IMR-90 (cell line): Measurements from ENCODE around the gene PCDHGB1. TPM values are rescaled to one million over a fixed set of nuclear protein-coding genes. Genes with fewer than 3 reads are reported as not detected.
A peak's percentile ranks its signal among the peaks of the same experiment; 100 is the strongest.

Source experiments
- ATAC-seq: fragments of 200-7000 bp; cut with Tn5 transposase; 2 replicates; pipeline ENCODE4 v1.9.1; 2020; ENCODE audit warnings: low read depth, mild to moderate bottlenecking, moderate library complexity
- BruUV-seq: library from RNA; stranded (reverse); fragments of 400-500 nt; replicated peaks from 2 replicates; lab custom pipeline; 2021; lab: Mats Ljungman, UMichigan
- CTCF ChIA-PET: fragments of 300-600 bp; formaldehyde crosslinking; extraction: SDS; loops from one replicate; lab custom pipeline; 2021; ENCODE audit warnings: antibody characterized with exemption; lab: Yijun Ruan, JAX
- POLR2A ChIA-PET: fragments of 300-600 bp; sonication (Branson Sonifier 250); formaldehyde crosslinking; loops from one replicate; lab custom pipeline; 2022; ENCODE audit warnings: antibody characterized with exemption; ENCODE audit not compliant: unreplicated experiment; lab: Charles Lee
- DNase-seq: peaks from one replicate; pipeline ENCODE4 v3.0.0; 2013
- H2AFZ ChIP-seq: replicated peaks from 2 replicates; pipeline ENCODE3; 2013; ENCODE audit warnings: low read length, mild to moderate bottlenecking; ENCODE audit not compliant: poor library complexity
- H2AK5ac ChIP-seq: 2 replicates; pipeline ENCODE4 v1.6.1; 2013; ENCODE audit warnings: low read depth, low read length, inconsistent platforms
- H2AK9ac ChIP-seq: replicated peaks from 2 replicates; pipeline ENCODE3; 2013; ENCODE audit warnings: mild to moderate bottlenecking, low read depth, low read length, moderate library complexity; ENCODE audit not compliant: poor library complexity
- H2BK120ac ChIP-seq: 2 replicates; pipeline ENCODE4 v1.6.1; 2013; ENCODE audit warnings: low read depth, low read length, inconsistent platforms
- H2BK15ac ChIP-seq: 3 replicates; pipeline ENCODE4 v1.6.1; 2013; ENCODE audit warnings: low read depth, low read length, inconsistent platforms
- H2BK20ac ChIP-seq: 2 replicates; pipeline ENCODE4 v1.6.1; 2013; ENCODE audit warnings: low read depth, mild to moderate bottlenecking, inconsistent platforms, low read length, moderate library complexity
- H2BK5ac ChIP-seq: 2 replicates; pipeline ENCODE4 v1.6.1; 2013; ENCODE audit warnings: mild to moderate bottlenecking, low read depth, low read length, inconsistent platforms; ENCODE audit not compliant: poor library complexity, severe bottlenecking
- H3K14ac ChIP-seq: replicated peaks from 2 replicates; pipeline ENCODE4 v1.6.1; 2013; ENCODE audit warnings: low read depth, low read length, inconsistent platforms
- H3K18ac ChIP-seq: 2 replicates; pipeline ENCODE4 v1.6.1; 2013; ENCODE audit warnings: low read depth, low read length, control low read depth
- H3K23ac ChIP-seq: 2 replicates; pipeline ENCODE4 v1.6.1; 2013; ENCODE audit warnings: low read depth, low read length, inconsistent platforms
- H3K27ac ChIP-seq: 2 replicates; pipeline ENCODE4 v1.5.1; 2013; ENCODE audit warnings: mild to moderate bottlenecking, control low read depth, low read length; ENCODE audit not compliant: insufficient read depth
- H3K27me3 ChIP-seq: 2 replicates; pipeline ENCODE4 v1.6.1; 2013; ENCODE audit warnings: low read length; ENCODE audit not compliant: control insufficient read depth, insufficient read depth
- H3K36me3 ChIP-seq: 2 replicates; pipeline ENCODE4 v1.6.1; 2013; ENCODE audit warnings: low read length, mixed read lengths; ENCODE audit not compliant: control insufficient read depth, insufficient read depth
- H3K4ac ChIP-seq: 2 replicates; pipeline ENCODE4 v1.6.1; 2013; ENCODE audit warnings: low read depth, low read length, inconsistent platforms
- H3K4me1 ChIP-seq: 2 replicates; pipeline ENCODE4 v1.6.1; 2013; ENCODE audit warnings: low read length, mixed read lengths; ENCODE audit not compliant: control insufficient read depth, insufficient read depth
- H3K4me2 ChIP-seq: 2 replicates; pipeline ENCODE4 v1.6.1; 2013; ENCODE audit warnings: low read depth, mild to moderate bottlenecking, control low read depth, low read length, moderate library complexity
- H3K4me3 ChIP-seq: 2 replicates; pipeline ENCODE4 v1.5.1; 2013; ENCODE audit warnings: low read depth, mild to moderate bottlenecking, control low read depth, low read length, moderate library complexity; ENCODE audit not compliant: insufficient read depth
- H3K56ac ChIP-seq: 2 replicates; pipeline ENCODE4 v1.6.1; 2013; ENCODE audit warnings: low read length, inconsistent platforms; ENCODE audit not compliant: insufficient read depth; ENCODE audit errors: extremely low read depth
- H3K79me1 ChIP-seq, 2 experiments: 2 replicates each; pipeline ENCODE4 v1.6.1; 2013; ENCODE audit warnings: low read length in 2 of 2, inconsistent platforms in 1 of 2, low read depth in 1 of 2
- H3K9ac ChIP-seq: 2 replicates; pipeline ENCODE4 v1.6.1; 2013; ENCODE audit warnings: low read depth, low read length, control low read depth
- H3K9me1 ChIP-seq: 2 replicates; pipeline ENCODE4 v1.6.1; 2013; ENCODE audit warnings: low read length, inconsistent platforms; ENCODE audit not compliant: insufficient read depth
- H3K9me3 ChIP-seq: 2 replicates; pipeline ENCODE4 v1.6.1; 2013; ENCODE audit warnings: low read length; ENCODE audit not compliant: control insufficient read depth, insufficient read depth
- H4K20me1 ChIP-seq: 2 replicates; pipeline ENCODE4 v1.6.1; 2013; ENCODE audit warnings: low read length, inconsistent platforms; ENCODE audit not compliant: insufficient read depth
- H4K5ac ChIP-seq: 2 replicates; pipeline ENCODE4 v1.6.1; 2013; ENCODE audit warnings: mild to moderate bottlenecking, low read depth, low read length, control low read depth
- H4K8ac ChIP-seq, 2 experiments: 2 replicates each; pipeline ENCODE4 v1.6.1; 2013; ENCODE audit warnings: low read depth in 2 of 2, low read length in 2 of 2, control low read depth in 1 of 2, inconsistent platforms in 1 of 2
- H4K91ac ChIP-seq: 2 replicates; pipeline ENCODE4 v1.6.1; 2013; ENCODE audit warnings: low read depth, low read length, inconsistent platforms; ENCODE audit not compliant: insufficient read depth
- CTCF ChIP-seq: conservative IDR thresholded peaks from 2 replicates; pipeline ENCODE4 v1.5.1; 2012; ENCODE audit warnings: mild to moderate bottlenecking, low read depth, low read length, improper control_type of control experiment
- FOS ChIP-seq: fragments of 150-350 bp; IDR thresholded peaks from 2 replicates; pipeline ENCODE4 v1.6.1; 2016; ENCODE audit warnings: low read depth, low read length
- MAZ ChIP-seq: IDR thresholded peaks from 2 replicates; pipeline ENCODE4 v1.6.1; 2012; ENCODE audit warnings: low read depth, mild to moderate bottlenecking, low read length, improper control_type of control experiment, moderate library complexity, borderline replicate concordance
- NFE2L2 ChIP-seq: fragments of 150-350 bp; IDR thresholded peaks from 2 replicates; pipeline ENCODE4 v1.6.1; 2016; ENCODE audit warnings: low read depth, mild to moderate bottlenecking, low read length
- POLR2A ChIP-seq: IDR thresholded peaks from 2 replicates; pipeline ENCODE4 v1.6.1; 2012; ENCODE audit warnings: mild to moderate bottlenecking, low read depth, low read length
- RAD21 ChIP-seq: IDR thresholded peaks from 2 replicates; pipeline ENCODE4 v1.6.1; 2012; ENCODE audit warnings: low read length, improper control_type of control experiment
- RFX5 ChIP-seq: IDR thresholded peaks from 2 replicates; pipeline ENCODE4 v1.8.0; 2012; ENCODE audit warnings: low read depth, mild to moderate bottlenecking, low read length, moderate library complexity
- USF2 ChIP-seq: fragments of 150-350 bp; IDR thresholded peaks from 2 replicates; pipeline ENCODE4 v1.6.1; 2017; ENCODE audit warnings: mild to moderate bottlenecking, antibody characterized with exemption, low read length, low read depth
- WGBS, 2 experiments: methylation state at CpG; one replicate each; pipeline versions ENCODE4 v1.1.5 to v1.1.7; 2013; ENCODE audit warnings: missing lambda C conversion rate in 2 of 2; ENCODE audit not compliant: insufficient read length in 1 of 2; ENCODE audit errors: extremely low coverage in 2 of 2; 5-methylcytosine and 5-hydroxymethylcytosine counted together
- dilution Hi-C: fragments of 300-500 bp; cut with HindIII; formaldehyde crosslinking; loops from one replicate; pipeline ENCODE4 v1.14.3; 2018; ENCODE audit warnings: low sequenced_read_pairs; ENCODE audit not compliant: unreplicated experiment
- in situ Hi-C: fragments of 300-500 bp; cut with MboI; formaldehyde crosslinking; loops from 3 replicates; pipeline ENCODE4 v1.14.3; 2019; ENCODE audit warnings: low sequenced_read_pairs, inconsistent platforms, mixed read lengths
- intact Hi-C: fragments of 100-400 bp; cut with micrococcal nuclease; formaldehyde crosslinking; loops from 2 replicates; pipeline ENCODE4 v1.10.0; 2022
- polyA plus RNA-seq, 3 experiments: library from polyadenylated mRNA; depleted of rRNA; stranded (reverse); fragments of >200 nt; gene quantifications; 2 replicates each; pipeline ENCODE4 v1.2.3, GENCODE V29; 2012; ENCODE audit warnings: low replicate concordance in 1 of 3
- total RNA-seq: library from RNA; depleted of rRNA; stranded (reverse); fragments of >200 nt; gene quantifications from 2 replicates; pipeline ENCODE4 v1.2.3, GENCODE V29; 2012

PCDHGB1 gene
- total and polyA plus RNA-seq, 2 of the 4 experiments (the other 2 are of a cell fraction): 1.9 to 3.6 TPM

- Histone ChIP-seq H3K4me3 (peak overlapping the region; percentile 13; the same call in 1 of the 2 replicates), H3K9me1 (no peaks in the 10 kb centered on the region)
Measured at GRCh38 chr5:141399555-141400258, 49.8 kb downstream of the PCDHGB1 start.

More at GRCh38 chr5:141399555-141400258, 49.8 kb downstream of the PCDHGB1 start:
- TF ChIP-seq USF2 (no peak), MAZ (no peak), POLR2A (no peak), NFE2L2 (no peak), RFX5 (no peak), RAD21 (no peak), FOS (no peak), CTCF (no peak)
- H3K4me2 ChIP-seq: peak overlapping the region; percentile 42; the same call in 1 of the 2 replicates
- ATAC-seq (no peak), DNase-seq (no peak)
- peaks cover 13 to 22% of the 10 kb centered on the region in 2 experiments for H3K79me1 ChIP-seq
- H4K5ac ChIP-seq: no peak overlapping the region
- ChIA-PET CTCF (no interaction called here), POLR2A (no interaction called here)
- intact Hi-C loops: no loop called here
- no TSS peak for BruUV-seq
- no peak overlapping the region for H3K27ac ChIP-seq
- H3K14ac ChIP-seq: no peak overlapping the region
- no peaks in the 10 kb centered on the region for H4K20me1 ChIP-seq
- no peak overlapping the region for H2BK5ac ChIP-seq
- no peak overlapping the region for H3K4ac ChIP-seq
- in situ Hi-C loops: no loop called here
- 40% methylated on average over 39 of the region's 61 CpGs; no CpG with 5 or more reads in 1 of the 2 experiments for WGBS, 2 experiments
- no peaks in the 10 kb centered on the region for H3K27me3 ChIP-seq
- dilution Hi-C loops: no loop called here
- no peak overlapping the region for H3K23ac ChIP-seq
- H3K56ac ChIP-seq: no peak overlapping the region
- H2AK5ac ChIP-seq: no peak overlapping the region
- no peak overlapping the region for H2BK120ac ChIP-seq
- H3K9ac ChIP-seq: no peak overlapping the region
- H2AFZ ChIP-seq: peak overlapping the region; percentile 58
- no peak overlapping the region for H4K91ac ChIP-seq
- no peak overlapping the region for H3K18ac ChIP-seq
- no peak overlapping the region for H2BK15ac ChIP-seq
- H2AK9ac ChIP-seq: peak overlapping the region; percentile 26
- no peak overlapping the region for H2BK20ac ChIP-seq
- no peaks in the 10 kb centered on the region for H3K4me1 ChIP-seq
- H3K9me3 ChIP-seq: peaks cover 46% of the 10 kb centered on the region
- H4K8ac ChIP-seq: no peak overlapping the region
- peaks cover 18% of the 10 kb centered on the region for H3K36me3 ChIP-seq
